Stimulated activated CD8-positive, alpha-beta memory T cell treated with anti-CD3 and anti-CD28 coated beads, Interleukin-12 subunit alpha, Interleukin-12 subunit beta, amount 100 ng/mL, for 24 hours (primary cell): Measurements from ENCODE around the gene AARS2.
"Not testable (repeated sequence)": the region's sequence is repeated elsewhere in the genome, so short reads cannot be mapped to it uniquely, and the experiment has no call there.

Experiments
- DNase-seq: peaks from one replicate; pipeline ENCODE4 v3.0.0-alpha.2; 2020; ENCODE audit errors: extremely low read depth

AARS2 gene

GRCh38 chr6:44329858-44330257 is 16.7 kb upstream of the AARS2 start:
- DNase-seq = no peak

DNA sequence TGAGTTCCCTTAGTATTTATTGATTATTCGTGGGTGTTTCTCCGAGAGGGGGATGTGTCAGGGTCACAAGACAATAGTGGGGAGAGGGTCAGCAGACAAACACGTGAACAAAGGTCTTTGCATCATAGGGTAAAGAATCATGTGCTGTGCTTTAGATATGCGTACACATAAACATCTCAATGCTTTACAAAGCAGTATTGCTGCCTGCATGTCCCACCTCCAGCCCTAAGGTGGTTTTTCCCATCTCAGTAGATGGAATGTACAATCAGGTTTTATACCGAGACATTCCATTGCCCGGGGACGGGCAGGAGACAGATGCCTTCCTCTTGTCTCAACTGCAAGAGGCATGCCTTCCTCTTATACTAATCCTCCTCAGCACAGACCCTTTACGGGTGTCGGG is 15.1 kb upstream of the AARS2 start:
- DNase-seq = not testable (repeated sequence)

DNA sequence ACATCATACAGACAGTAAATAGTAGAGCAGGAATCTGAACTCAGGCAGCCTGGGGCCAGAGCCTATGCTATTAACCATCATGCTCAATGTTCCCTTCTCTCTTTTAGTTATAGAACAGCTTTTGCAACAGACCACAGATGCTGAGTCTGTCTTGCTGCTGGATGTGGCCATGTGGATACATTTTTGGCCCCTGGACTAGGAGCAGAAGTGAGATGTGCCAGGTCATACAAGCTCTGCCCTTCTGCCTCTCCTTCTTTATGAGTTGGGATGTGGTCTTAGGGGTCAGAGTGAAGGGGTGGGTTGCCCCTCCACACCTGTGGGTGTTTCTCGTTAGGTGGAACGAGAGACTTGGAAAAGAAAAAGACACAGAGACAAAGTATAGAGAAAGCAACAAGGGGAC is 14.6 kb upstream of the AARS2 start:
- DNase-seq = no peak

DNA sequence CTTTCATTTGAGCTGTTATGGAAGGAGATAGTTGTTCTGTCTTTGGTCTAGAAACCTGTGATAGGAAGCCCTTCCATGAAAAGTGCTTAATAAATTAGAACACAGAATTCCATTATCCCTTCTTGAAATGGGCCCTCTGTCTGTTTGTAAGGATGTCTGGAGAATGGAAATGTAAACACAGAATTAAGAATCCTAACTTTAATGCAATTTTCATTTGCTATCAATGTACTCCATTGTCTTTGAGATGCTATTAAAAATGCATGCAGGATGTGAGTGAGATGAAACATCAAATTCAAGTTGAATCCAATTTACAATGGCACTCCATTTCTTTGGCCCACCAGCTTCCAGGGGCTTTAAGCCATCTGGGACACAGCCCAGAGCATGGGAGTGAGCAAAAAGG is 13.9 kb upstream of the AARS2 start:
- no peak for DNase-seq

- DNase-seq = no peak
Measured at GRCh38 chr6:44321210-44321609, 8.1 kb upstream of the AARS2 start.

DNA sequence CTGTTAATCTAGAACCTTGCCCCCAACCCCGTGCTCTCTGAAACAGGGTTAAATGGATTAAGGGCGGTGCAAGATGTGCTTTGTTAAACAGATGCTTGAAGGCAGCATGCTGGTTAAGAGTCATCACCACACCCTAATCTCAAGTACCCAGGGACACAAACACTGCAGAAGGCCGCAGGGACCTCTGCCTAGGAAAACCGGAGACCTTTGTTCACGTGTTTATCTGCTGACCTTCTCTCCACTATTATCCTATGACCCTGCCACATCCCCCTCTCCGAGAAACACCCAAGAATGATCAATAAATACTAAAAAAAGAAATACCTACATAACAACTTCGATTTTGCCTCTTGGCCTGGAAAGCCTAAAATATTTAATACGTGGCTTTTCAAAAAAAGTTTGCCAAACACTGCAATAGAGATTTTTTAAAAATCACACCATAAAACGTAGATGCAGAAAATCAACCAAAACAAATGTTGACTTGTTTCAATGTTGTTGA is 4.0 kb upstream of the AARS2 start:
- DNase-seq = not testable (repeated sequence)

DNA sequence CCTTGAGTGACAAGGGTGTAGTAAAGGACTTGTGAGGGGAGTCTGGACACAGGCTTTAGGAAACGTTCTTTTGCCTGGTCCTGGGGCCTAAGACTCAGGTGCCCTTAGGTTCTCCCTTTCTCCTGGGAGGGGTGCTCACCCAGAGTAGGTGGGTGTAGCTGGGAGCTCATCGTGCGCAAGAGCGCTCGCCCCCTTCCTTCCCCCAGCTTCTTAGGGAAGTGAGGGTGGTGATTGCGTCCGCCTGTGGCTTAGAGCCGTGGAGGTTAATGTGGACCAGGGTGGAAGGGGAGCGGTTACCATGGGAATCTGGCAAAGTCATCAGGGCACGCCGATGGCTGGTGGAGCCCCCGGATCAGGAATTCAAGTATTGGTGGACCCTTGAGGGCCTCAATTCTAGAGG is 3.3 kb upstream of the AARS2 start:
- DNase-seq = no peak

GRCh38 chr6:44315951-44316350 is 2.8 kb upstream of the AARS2 start:
- DNase-seq = no peak

DNA sequence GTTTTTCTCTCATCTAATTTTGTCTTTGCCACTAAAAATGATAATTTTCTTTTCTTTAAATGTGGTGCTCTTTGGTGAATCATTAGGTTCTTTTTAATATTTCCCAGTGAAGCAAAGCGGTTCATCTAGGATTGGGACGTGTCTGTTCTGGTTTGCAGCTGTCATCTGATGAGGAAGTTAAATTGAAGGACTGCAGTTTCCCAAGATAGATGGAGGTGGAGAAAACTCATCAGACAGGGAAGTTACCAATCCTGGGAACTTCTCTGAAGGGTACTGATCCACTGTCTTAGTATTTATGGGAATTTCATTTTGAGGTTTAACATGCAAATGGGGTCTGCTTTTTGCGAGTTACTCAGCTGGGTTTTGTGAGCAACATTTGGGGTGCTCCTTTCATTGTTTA is 2.4 kb upstream of the AARS2 start:
- no peak for DNase-seq

- DNase-seq = not testable (repeated sequence)
Measured at GRCh38 chr6:44314657-44315056, 1.5 kb upstream of the AARS2 start.

- DNase-seq = no peak
Measured at GRCh38 chr6:44311767-44312166, 1.4 kb downstream of the AARS2 start.

GRCh38 chr6:44311304-44311703 is 1.8 kb downstream of the AARS2 start:
- no peak for DNase-seq

- no peak for DNase-seq
Measured at GRCh38 chr6:44310241-44310640, 2.9 kb downstream of the AARS2 start.

DNA sequence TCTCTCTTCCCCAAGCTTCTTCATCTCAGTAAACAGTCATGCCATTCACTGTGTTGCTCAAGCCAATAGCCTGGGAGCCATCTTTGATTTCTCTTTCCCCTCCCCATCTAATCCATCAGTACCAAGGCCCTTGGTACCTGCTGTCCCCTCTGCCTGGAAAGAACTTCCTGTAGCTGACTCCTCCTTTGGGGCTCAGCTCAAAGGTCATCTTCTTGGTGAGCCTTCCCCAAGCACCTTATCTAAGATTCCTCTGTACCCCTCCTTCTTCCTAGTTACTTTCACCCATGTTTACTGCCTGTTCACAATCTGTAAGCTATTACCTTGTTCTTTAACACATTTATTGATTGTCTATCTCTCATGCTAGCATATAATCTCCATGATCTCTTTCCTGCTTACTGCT is 3.5 kb downstream of the AARS2 start:
- no peak for DNase-seq

DNA sequence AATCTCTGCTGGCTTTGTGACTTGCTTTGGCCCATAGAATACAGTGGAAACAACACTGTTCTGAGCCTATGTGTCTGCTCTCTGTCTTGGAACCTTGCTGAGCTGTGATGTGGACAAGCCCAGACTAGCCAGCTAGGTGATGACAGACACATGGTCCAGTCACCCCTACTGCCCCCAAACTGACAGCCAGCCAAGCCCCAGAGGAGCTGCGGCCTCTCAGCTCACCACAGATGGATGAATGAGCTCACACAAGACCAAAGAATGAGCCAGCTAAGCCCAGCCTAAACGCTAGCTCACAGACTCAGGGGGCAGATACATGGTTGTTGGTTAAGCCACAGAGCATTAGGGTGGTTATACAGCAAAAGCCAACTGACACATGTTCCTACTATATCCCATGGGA is 4.1 kb downstream of the AARS2 start:
- DNase-seq = no peak

DNA sequence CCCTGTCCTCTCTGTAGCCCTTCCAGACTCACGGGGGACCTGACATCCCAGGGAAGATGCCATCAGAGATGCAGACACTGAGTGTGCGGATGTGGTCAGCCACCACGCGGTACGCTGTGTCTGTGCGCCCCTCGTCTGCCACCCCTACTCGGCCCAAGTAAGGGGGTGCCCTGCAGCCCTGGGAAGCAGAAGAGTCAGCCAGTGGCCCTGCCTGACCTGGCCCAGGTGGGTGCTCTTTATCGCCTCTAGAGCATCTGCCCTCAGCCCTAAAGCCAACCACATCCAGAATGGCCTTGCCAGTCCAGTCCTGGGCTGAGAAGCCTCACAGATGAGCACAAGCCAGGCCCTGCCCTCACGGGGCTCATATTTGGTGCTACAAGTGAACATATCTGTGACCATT is 5.9 kb downstream of the AARS2 start:
- no peak for DNase-seq

- DNase-seq = no peak
Measured at GRCh38 chr6:44306710-44307109, 6.4 kb downstream of the AARS2 start.

DNA sequence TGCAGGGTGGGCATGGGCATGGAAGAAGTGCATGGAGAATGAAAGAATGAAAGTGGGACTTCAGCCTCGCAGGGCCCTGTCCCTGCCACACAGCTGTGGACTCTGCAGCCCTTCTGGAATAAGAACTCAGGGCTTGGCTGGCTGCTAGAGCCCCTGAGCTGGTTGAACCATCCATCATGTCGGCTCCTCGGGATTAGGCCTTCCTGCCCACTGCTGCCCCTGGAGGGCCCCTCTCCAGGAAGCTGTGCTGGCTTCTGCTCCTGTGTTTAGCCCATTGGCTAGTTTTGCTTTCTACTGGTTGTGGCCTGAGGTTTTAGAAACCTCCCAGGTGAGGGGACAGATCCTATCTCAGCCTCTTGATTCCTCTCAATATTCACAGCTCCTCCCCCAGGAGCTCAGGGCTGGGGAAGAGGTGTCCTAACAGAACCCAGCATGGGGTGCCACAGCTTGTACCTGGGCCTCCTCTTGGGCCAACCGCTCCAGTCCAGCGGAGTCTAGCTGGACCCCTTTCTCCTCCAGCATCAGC is 7.9 kb downstream of the AARS2 start:
- DNase-seq = no peak

GRCh38 chr6:44304282-44305199 is 8.6 kb downstream of the AARS2 start:
- no peak for DNase-seq

DNA sequence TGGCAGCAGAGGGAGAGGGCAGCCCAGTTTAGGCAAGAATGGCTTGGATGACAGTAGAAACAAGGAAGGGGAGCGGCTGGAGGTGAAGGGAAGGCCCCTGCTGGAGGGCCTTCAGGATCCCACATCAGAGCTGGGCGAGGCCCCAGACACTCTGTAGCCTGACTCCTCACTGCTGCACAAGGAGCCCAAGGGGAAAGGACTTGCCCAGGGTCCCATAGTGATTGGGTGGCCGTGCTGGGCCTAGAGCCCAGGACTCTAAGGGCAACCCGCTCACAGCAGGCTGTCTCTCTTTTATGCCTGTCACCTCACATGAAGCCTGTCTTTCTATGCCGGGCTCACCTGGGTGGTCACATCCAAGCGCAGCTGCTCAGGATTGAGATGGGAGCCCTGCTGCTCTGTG is 9.3 kb downstream of the AARS2 start:
- DNase-seq = no peak

DNA sequence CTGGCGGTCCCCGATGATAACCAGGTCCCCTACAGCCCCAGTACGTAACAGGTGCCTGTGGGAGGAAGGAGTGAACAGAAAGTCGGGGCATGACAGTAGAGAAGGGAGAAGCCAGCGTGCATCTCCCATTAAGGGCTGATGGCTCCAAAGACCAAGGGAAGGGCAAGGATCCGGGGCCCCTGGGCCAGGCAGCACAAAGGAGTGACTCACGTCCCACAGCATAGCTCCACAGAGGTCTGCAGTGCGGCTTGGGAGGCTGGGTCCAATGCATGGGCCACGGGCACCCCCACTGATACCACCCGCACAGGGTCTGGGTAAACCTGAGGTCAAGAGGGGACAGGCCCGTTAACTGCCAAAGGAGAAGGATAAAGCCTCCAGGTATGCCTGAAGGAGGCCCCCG is 10.3 kb downstream of the AARS2 start:
- DNase-seq = no peak

GRCh38 chr6:44301782-44302564 is 11.2 kb downstream of the AARS2 start:
- DNase-seq = no peak

- no peak for DNase-seq
Measured at GRCh38 chr6:44301106-44301505, 12.0 kb downstream of the AARS2 start.
